HL-60 (cell line): Measurements from ENCODE around the gene STIMATE.

Source experiments
- DNase-seq, 2 experiments: peaks; one replicate each; pipeline ENCODE4 v3.0.0-alpha.2; 2010 to 2020; ENCODE audit warnings: low read depth in 1 of 2, low spot score in 1 of 2
- H3K27ac ChIP-seq: fragments of 250-450 bp; sonication (Bioruptor Pico); replicated peaks from 2 replicates; pipeline ENCODE4 v1.5.1; 2020; ENCODE audit warnings: mild to moderate bottlenecking, moderate library complexity
- H3K27me3 ChIP-seq: fragments of 250-450 bp; sonication (Bioruptor Pico); 2 replicates; pipeline ENCODE4 v1.5.1; 2021; ENCODE audit warnings: mild to moderate bottlenecking, moderate library complexity; ENCODE audit not compliant: insufficient read depth, poor library complexity, severe bottlenecking
- H3K4me3 ChIP-seq: replicated peaks from 2 replicates; pipeline ENCODE4 v1.5.1; 2011; ENCODE audit warnings: mild to moderate bottlenecking, control low read depth, low read length; ENCODE audit not compliant: insufficient read depth
- CTCF ChIP-seq: IDR thresholded peaks from one replicate; pipeline ENCODE4 v1.5.1; 2011; ENCODE audit warnings: low read length, control low read depth, inconsistent platforms; ENCODE audit not compliant: insufficient read depth
- GABPA ChIP-seq: IDR thresholded peaks from 2 replicates; pipeline ENCODE4 v1.6.1; 2012; ENCODE audit warnings: low read depth
- POLR2AphosphoS5 ChIP-seq: IDR thresholded peaks from 2 replicates; pipeline ENCODE4 v1.6.1; 2012; ENCODE audit warnings: low read depth
- SPI1 ChIP-seq: IDR thresholded peaks from 2 replicates; pipeline ENCODE4 v1.6.1; 2012; ENCODE audit warnings: low read depth, mild to moderate bottlenecking, borderline replicate concordance
- TF ChIP-seq, protein P1 (sequence below): IDR thresholded peaks from 2 replicates; pipeline ENCODE4 v1.6.1; 2012; ENCODE audit warnings: low read depth; ENCODE audit not compliant: insufficient replicate concordance

STIMATE gene

GRCh38 chr3:52847241-52847640 lies 50.1 kb downstream of the STIMATE start:
- no peak overlapping the region for H3K27ac ChIP-seq
- no peaks in the 10 kb centered on the region for H3K27me3 ChIP-seq
- TF ChIP-seq POLR2AphosphoS5, result no peak
- no peak for TF ChIP-seq CTCF
- TF ChIP-seq, protein P1, sequence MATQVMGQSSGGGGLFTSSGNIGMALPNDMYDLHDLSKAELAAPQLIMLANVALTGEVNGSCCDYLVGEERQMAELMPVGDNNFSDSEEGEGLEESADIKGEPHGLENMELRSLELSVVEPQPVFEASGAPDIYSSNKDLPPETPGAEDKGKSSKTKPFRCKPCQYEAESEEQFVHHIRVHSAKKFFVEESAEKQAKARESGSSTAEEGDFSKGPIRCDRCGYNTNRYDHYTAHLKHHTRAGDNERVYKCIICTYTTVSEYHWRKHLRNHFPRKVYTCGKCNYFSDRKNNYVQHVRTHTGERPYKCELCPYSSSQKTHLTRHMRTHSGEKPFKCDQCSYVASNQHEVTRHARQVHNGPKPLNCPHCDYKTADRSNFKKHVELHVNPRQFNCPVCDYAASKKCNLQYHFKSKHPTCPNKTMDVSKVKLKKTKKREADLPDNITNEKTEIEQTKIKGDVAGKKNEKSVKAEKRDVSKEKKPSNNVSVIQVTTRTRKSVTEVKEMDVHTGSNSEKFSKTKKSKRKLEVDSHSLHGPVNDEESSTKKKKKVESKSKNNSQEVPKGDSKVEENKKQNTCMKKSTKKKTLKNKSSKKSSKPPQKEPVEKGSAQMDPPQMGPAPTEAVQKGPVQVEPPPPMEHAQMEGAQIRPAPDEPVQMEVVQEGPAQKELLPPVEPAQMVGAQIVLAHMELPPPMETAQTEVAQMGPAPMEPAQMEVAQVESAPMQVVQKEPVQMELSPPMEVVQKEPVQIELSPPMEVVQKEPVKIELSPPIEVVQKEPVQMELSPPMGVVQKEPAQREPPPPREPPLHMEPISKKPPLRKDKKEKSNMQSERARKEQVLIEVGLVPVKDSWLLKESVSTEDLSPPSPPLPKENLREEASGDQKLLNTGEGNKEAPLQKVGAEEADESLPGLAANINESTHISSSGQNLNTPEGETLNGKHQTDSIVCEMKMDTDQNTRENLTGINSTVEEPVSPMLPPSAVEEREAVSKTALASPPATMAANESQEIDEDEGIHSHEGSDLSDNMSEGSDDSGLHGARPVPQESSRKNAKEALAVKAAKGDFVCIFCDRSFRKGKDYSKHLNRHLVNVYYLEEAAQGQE, result no peak
- TF ChIP-seq SPI1, result no peak
- no peak for TF ChIP-seq GABPA
- H3K4me3 ChIP-seq, result no peak overlapping the region
- no peak for DNase-seq

GRCh38 chr3:52846432-52846965 lies 50.8 kb downstream of the STIMATE start:
- no peak for DNase-seq
- Histone ChIP-seq H3K27me3 (no peaks in the 10 kb centered on the region), H3K27ac (peak overlapping the region; percentile 78), H3K4me3 (no peak overlapping the region)
- no peak for TF ChIP-seq SPI1

- H3K4me3 ChIP-seq, result no peak overlapping the region
- H3K27me3 ChIP-seq, result no peaks in the 10 kb centered on the region
- DNase-seq, result no peak
- peak overlapping the region; percentile 78 for H3K27ac ChIP-seq
- TF ChIP-seq POLR2AphosphoS5 (no peak), CTCF (no peak), GABPA (no peak), SPI1 (no peak)
- TF ChIP-seq, protein P1, result no peak
Observed at GRCh38 chr3:52845691-52846431, 51.5 kb downstream of the STIMATE start.

- DNase-seq, result peak in 1 of 2 experiments; percentile 54
- no peak overlapping the region for H3K4me3 ChIP-seq
- TF ChIP-seq POLR2AphosphoS5 (no peak), CTCF (no peak), SPI1 (no peak), GABPA (no peak)
- TF ChIP-seq, protein P1, result no peak
- no peaks in the 10 kb centered on the region for H3K27me3 ChIP-seq
- peak overlapping the region; percentile 78 for H3K27ac ChIP-seq
Observed at GRCh38 chr3:52845157-52845556, 52.2 kb downstream of the STIMATE start.
